B cell (primary cell): Measurements from ENCODE around the gene WDR7. TPM values are rescaled to one million over a fixed set of nuclear protein-coding genes. Genes with fewer than 3 reads are reported as not detected.

Source experiments
- ATAC-seq: fragments of 200-7000 bp; cut with Tn5 transposase; one replicate; pipeline ENCODE4 v1.10.0; 2021; ENCODE audit warnings: low read depth, mild to moderate bottlenecking, moderate number of reproducible peaks, moderate library complexity
- CTCF ChIA-PET: fragments of 350-600 bp; sonication (Branson Sonifier 250); formaldehyde crosslinking; loops from one replicate; lab custom pipeline; 2021; ENCODE audit warnings: antibody characterized with exemption, inconsistent platforms; lab: Charles Lee
- POLR2A ChIA-PET: fragments of 350-600 bp; sonication (Branson Sonifier 250); formaldehyde crosslinking; loops from one replicate; lab custom pipeline; 2021; ENCODE audit warnings: antibody characterized with exemption; lab: Charles Lee
- DNase-seq: peaks from one replicate; pipeline ENCODE4 v3.0.0; 2013
- H2AFZ ChIP-seq: 2 replicates; pipeline ENCODE4 v1.6.1; 2012; ENCODE audit warnings: mild to moderate bottlenecking, low read depth, low read length; ENCODE audit not compliant: insufficient read depth, poor library complexity, severe bottlenecking
- H3K27ac ChIP-seq, 2 donors: 1 replicate in 1 of 2; 2 replicates in 1 of 2; pipeline ENCODE4 v1.5.1; 2012 to 2013; ENCODE audit warnings: low read length in 2 of 2, mild to moderate bottlenecking in 2 of 2, moderate library complexity in 1 of 2
- H3K27me3 ChIP-seq, 4 experiments: fragments of 200-600 bp in 1 of 4; sonication (generic) in 1 of 4; replicated peaks in 1 of 4; 1 replicate in 2 of 4; 2 replicates in 2 of 4; pipeline versions ENCODE4 v1.6.1 to v1.7.0; 2013 to 2016; ENCODE audit warnings: low read length in 3 of 4, mild to moderate bottlenecking in 2 of 4, mixed read lengths in 1 of 4, moderate library complexity in 1 of 4; ENCODE audit not compliant: insufficient read depth in 4 of 4, control insufficient read depth in 3 of 4; ENCODE audit errors: control extremely low read depth in 1 of 4
- H3K36me3 ChIP-seq, 2 experiments: replicated peaks in 1 of 2; 1 replicate in 1 of 2; 2 replicates in 1 of 2; pipeline versions ENCODE4 v1.6.1 to v1.7.1; 2013; ENCODE audit warnings: low read length in 1 of 2; ENCODE audit not compliant: insufficient read depth in 2 of 2, control insufficient read depth in 1 of 2; ENCODE audit errors: control extremely low read depth in 1 of 2, extremely low read depth in 1 of 2
- H3K4me1 ChIP-seq, 2 donors: fragments of 200-600 bp in 1 of 2; sonication (generic) in 1 of 2; 1 replicate in 1 of 2; 2 replicates in 1 of 2; pipeline versions ENCODE4 v1.5.1 to v1.6.1; 2013 to 2017; ENCODE audit warnings: low read length in 2 of 2; ENCODE audit not compliant: control insufficient read depth in 2 of 2, insufficient read depth in 2 of 2
- H3K4me2 ChIP-seq: replicated peaks from 2 replicates; pipeline ENCODE3; 2012; ENCODE audit warnings: mild to moderate bottlenecking, low read depth, low read length; ENCODE audit not compliant: poor library complexity, severe bottlenecking
- H3K4me3 ChIP-seq, 5 experiments: fragments of 200-600 bp in 1 of 5; sonication (generic) in 1 of 5; 1 replicate in 3 of 5; 2 replicates in 2 of 5; pipeline versions ENCODE4 v1.5.1 to v1.7.0; 2011 to 2016; ENCODE audit warnings: low read length in 4 of 5, mild to moderate bottlenecking in 4 of 5, low read depth in 2 of 5, control low read depth in 1 of 5, moderate library complexity in 1 of 5; ENCODE audit not compliant: insufficient read depth in 1 of 5; ENCODE audit errors: control extremely low read depth in 1 of 5, extremely low read depth in 1 of 5
- H3K79me2 ChIP-seq: fragments of 200-600 bp; sonication (generic); one replicate; pipeline ENCODE4 v1.6.0; 2016; ENCODE audit warnings: low read length; ENCODE audit not compliant: control insufficient read depth, insufficient read depth
- H3K9ac ChIP-seq: fragments of 200-600 bp; sonication (generic); 2 replicates; pipeline ENCODE4 v1.6.1; 2017; ENCODE audit warnings: mild to moderate bottlenecking, low read length, moderate library complexity
- H3K9me3 ChIP-seq, 3 donors: one replicate each; pipeline versions ENCODE4 v1.6.1 to v1.7.1; 2013; ENCODE audit warnings: low read length in 2 of 3; ENCODE audit not compliant: control insufficient read depth in 2 of 3, insufficient read depth in 1 of 3; ENCODE audit errors: control extremely low read depth in 1 of 3
- H4K20me1 ChIP-seq: 2 replicates; pipeline ENCODE4 v1.6.0; 2012; ENCODE audit warnings: mild to moderate bottlenecking, low read length; ENCODE audit not compliant: insufficient read depth, control insufficient read depth, poor library complexity, severe bottlenecking
- H3K27ac Mint-ChIP-seq: one replicate; pipeline ENCODE4 v1.8.0; 2021; ENCODE audit warnings: mixed read lengths
- H3K27me3 Mint-ChIP-seq: one replicate; pipeline ENCODE4 v1.8.0; 2021; ENCODE audit warnings: mixed read lengths
- H3K4me1 Mint-ChIP-seq: one replicate; pipeline ENCODE4 v1.8.0; 2021; ENCODE audit warnings: mixed read lengths
- H3K4me3 Mint-ChIP-seq: one replicate; pipeline ENCODE4 v1.8.0; 2021; ENCODE audit warnings: mixed read lengths
- H3K9me3 Mint-ChIP-seq: one replicate; pipeline ENCODE4 v1.8.0; 2022; ENCODE audit warnings: mixed read lengths; ENCODE audit not compliant: insufficient read depth
- CTCF ChIP-seq: fragments of 200-600 bp; IDR thresholded peaks from one replicate; pipeline ENCODE4 v1.8.0; 2022; ENCODE audit warnings: antibody characterized with exemption, mild to moderate bottlenecking
- EZH2 ChIP-seq: IDR thresholded peaks from 2 replicates; pipeline ENCODE4 v1.6.1; 2012; ENCODE audit warnings: borderline replicate concordance, low read depth, mild to moderate bottlenecking, moderate library complexity, low read length; ENCODE audit not compliant: insufficient read depth, poor library complexity, severe bottlenecking
- WGBS: methylation state at CpG from one replicate; pipeline ENCODE4 v1.1.5; 2013; ENCODE audit warnings: missing lambda C conversion rate; ENCODE audit not compliant: insufficient coverage; 5-methylcytosine and 5-hydroxymethylcytosine counted together
- intact Hi-C: fragments of 100-400 bp; cut with micrococcal nuclease; formaldehyde crosslinking; loops from one replicate; pipeline ENCODE4 v1.10.0; 2022
- polyA plus RNA-seq: library from polyadenylated mRNA; depleted of rRNA; stranded (reverse); fragments of >200 nt; gene quantifications from 2 replicates; pipeline ENCODE4 v1.2.3, GENCODE V29; 2012
- total RNA-seq, 2 donors: library from RNA; stranded (reverse); fragments of 120-200 nt in 1 of 2; gene quantifications; 1 replicate in 1 of 2; 2 replicates in 1 of 2; pipeline versions ENCODE4 v1.2.3 to v1.2.4, GENCODE V29; 2013 to 2022

WDR7 gene
- total and polyA plus RNA-seq, 2 donors (not counting 1 experiment from before 2014, with no cell fraction given): 5.5 to 45.0 TPM

GRCh38 chr18:56639104-56639381 is 12.1 kb upstream of the WDR7 start:
- Histone ChIP-seq H3K27ac (peak overlapping the region; percentile 92 to 94), H2AFZ (peak overlapping the region; percentile 95), H3K9ac (peak overlapping the region; percentile 84), H3K4me3 (peak overlapping the region; percentile 49 to 97 (median 89)), H3K4me1 (peaks cover 15 to 23% of the 10 kb centered on the region in 2 donors), H4K20me1 (peaks cover 14% of the 10 kb centered on the region), H3K36me3 (no peaks in the 10 kb centered on the region), H3K79me2 (peaks cover 56% of the 10 kb centered on the region), H3K4me2 (peak overlapping the region; percentile 81), H3K9me3 (no peaks in the 10 kb centered on the region), H3K27me3 (no peaks in the 10 kb centered on the region)
- peak overlapping the region; percentile 93 for H3K4me3 Mint-ChIP-seq
- ATAC-seq (no peak), DNase-seq (no peak)
- ChIA-PET CTCF (interaction anchor here (3.1 kb wide), 1 partner anchor 11 kb away, joined by 19 read pairs; the partner anchor contains the start of gene WDR7), POLR2A (interaction anchor here (2.1 kb wide), 1 partner anchor 12 kb away, joined by 10 read pairs; the partner anchor contains the start of gene WDR7)
- no peaks in the 10 kb centered on the region for H3K27me3 Mint-ChIP-seq
- no peaks in the 10 kb centered on the region for H3K9me3 Mint-ChIP-seq
- TF ChIP-seq EZH2: no peak
- no peak for TF ChIP-seq CTCF
- H3K4me1 Mint-ChIP-seq: peaks cover 44% of the 10 kb centered on the region
- intact Hi-C loops: loop anchor here (2.0 to 5.0 kb wide), 2 partner anchors 1052 to 1318 kb away; partner anchors contain the start of gene TCF4
- peak overlapping the region; percentile 95 for H3K27ac Mint-ChIP-seq
- WGBS: 26% methylated on average over 6 of the region's 6 CpGs

DNA sequence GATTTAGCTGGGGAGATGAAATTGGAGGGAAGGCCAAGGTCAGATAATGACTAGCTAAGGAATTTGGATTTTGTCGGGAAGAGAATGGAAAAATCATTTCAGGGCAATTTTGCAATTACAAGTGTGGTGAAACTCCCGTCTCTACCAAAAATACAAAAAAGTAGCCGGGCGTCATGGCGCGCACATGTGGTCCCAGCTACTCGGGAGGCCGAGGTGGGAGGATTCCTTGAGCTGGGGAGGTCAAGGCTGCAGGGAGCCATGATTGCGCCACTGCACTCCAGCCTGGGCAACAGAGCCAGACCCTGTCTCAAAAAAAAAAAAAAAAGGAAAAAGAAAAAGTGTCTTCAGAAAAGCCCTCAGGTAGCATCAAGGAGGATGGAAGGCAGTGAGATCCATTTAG is 11.6 kb upstream of the WDR7 start:
- H3K27ac Mint-ChIP-seq: peak overlapping the region; percentile 95
- H3K4me1 ChIP-seq: peaks cover 15 to 23% of the 10 kb centered on the region in 2 donors
- peak overlapping the region; percentile 92 to 94 for H3K27ac ChIP-seq
- no peaks in the 10 kb centered on the region for H3K36me3 ChIP-seq
- H3K4me1 Mint-ChIP-seq: peaks cover 41% of the 10 kb centered on the region
- H3K9ac ChIP-seq: peak overlapping the region; percentile 84
- H3K4me2 ChIP-seq: peak overlapping the region; percentile 81
- no peaks in the 10 kb centered on the region for H3K27me3 Mint-ChIP-seq
- peaks cover 14% of the 10 kb centered on the region for H4K20me1 ChIP-seq
- peak overlapping the region; percentile 95 for H2AFZ ChIP-seq
- H3K79me2 ChIP-seq: peaks cover 51% of the 10 kb centered on the region
- ChIA-PET CTCF (interaction anchor here (0.7 to 3.1 kb wide), 2 partner anchors 10 to 817 kb away, joined by 3 to 19 read pairs; partner anchors contain the start of gene WDR7), POLR2A (interaction anchor here (2.1 kb wide), 1 partner anchor 11 kb away, joined by 10 read pairs; the partner anchor contains the start of gene WDR7)
- no peak for DNase-seq
- H3K4me3 ChIP-seq: peak overlapping the region in 1 of 5 experiments; percentile 89
- intact Hi-C loops: loop anchor here (2.0 to 5.0 kb wide), 2 partner anchors 1052 to 1319 kb away; partner anchors contain the start of gene TCF4
- H3K9me3 Mint-ChIP-seq: no peaks in the 10 kb centered on the region
- peak overlapping the region; percentile 93 for H3K4me3 Mint-ChIP-seq
- H3K27me3 ChIP-seq: no peaks in the 10 kb centered on the region
- no peak for ATAC-seq
- 97% methylated on average over 6 of the region's 9 CpGs for WGBS
- no peak for TF ChIP-seq EZH2
- no peaks in the 10 kb centered on the region for H3K9me3 ChIP-seq
